BLaER1 treated with 17β-estradiol and CSF1 and Interleukin-3, amounts not matched to agents 10 nM and 100 nM (cell line): ENCODE data around the gene GALNT16.
"Not testable (repeated sequence)": the region's sequence is repeated elsewhere in the genome, so short reads cannot be mapped to it uniquely, and the experiment has no call there.

Experiments used
- H3K27ac ChIP-seq, 11 experiments: shearing (Covaris generic); formaldehyde crosslinking; 2 replicates each; pipeline ENCODE4 v1.8.1; 2022
- H3K27me3 ChIP-seq, 11 experiments: shearing (Covaris generic); formaldehyde crosslinking; 2 replicates each; pipeline ENCODE4 v1.8.1; 2022
- H3K36me3 ChIP-seq, 11 experiments: shearing (Covaris generic); formaldehyde crosslinking; 2 replicates each; pipeline ENCODE4 v1.8.1; 2022
- H3K4me1 ChIP-seq, 10 experiments: shearing (Covaris generic); formaldehyde crosslinking; 2 replicates each; pipeline ENCODE4 v1.8.1; 2022
- H3K4me2 ChIP-seq, 11 experiments: shearing (Covaris generic); formaldehyde crosslinking; 2 replicates each; pipeline ENCODE4 v1.8.1; 2022
- H3K4me3 ChIP-seq, 10 experiments: shearing (Covaris generic); formaldehyde crosslinking; 2 replicates each; pipeline ENCODE4 v1.8.1; 2022
- H3K9ac ChIP-seq, 11 experiments: shearing (Covaris generic); formaldehyde crosslinking; 2 replicates each; pipeline ENCODE4 v1.8.1; 2022
- H3K9me3 ChIP-seq, 11 experiments: shearing (Covaris generic); formaldehyde crosslinking; replicated peaks in 1 of 11; 2 replicates each; pipeline ENCODE4 v1.8.1; 2022
- H4K20me1 ChIP-seq, 11 experiments: shearing (Covaris generic); formaldehyde crosslinking; 2 replicates each; pipeline ENCODE4 v1.8.1; 2022
- Cebpa-rat ChIP-seq, 11 experiments: shearing (Covaris generic); IDR thresholded peaks; 2 replicates each; pipeline ENCODE4 v1.8.1; 2022

Gene GALNT16

DNA sequence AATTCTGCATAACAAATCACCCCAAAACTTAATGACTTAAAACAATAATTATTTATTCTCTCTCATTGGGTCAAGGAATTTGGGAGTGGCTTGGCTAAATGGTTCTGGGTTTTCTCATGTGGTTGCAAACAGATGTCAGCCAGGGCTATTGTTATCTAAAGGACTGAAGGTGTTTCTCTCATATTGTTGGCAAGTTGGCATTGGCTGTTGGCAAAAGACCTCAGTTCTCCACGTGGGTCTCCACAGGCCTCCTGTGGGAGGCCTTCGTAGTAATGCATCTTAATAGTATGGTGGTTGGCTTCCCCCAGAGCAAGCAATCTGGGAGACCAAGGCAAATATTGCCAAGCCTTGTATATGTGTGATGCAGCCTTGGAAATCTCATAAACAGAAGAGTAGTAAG lies 14.4 kb downstream of the GALNT16 start:
- H3K4me1 ChIP-seq: no peaks in the 10 kb centered on the region
- H3K9ac ChIP-seq: no peak overlapping the region
- no peak overlapping the region for H3K4me3 ChIP-seq
- no peak for TF ChIP-seq Cebpa-rat (IDR thresholded peaks at IDR 0.05)
- H4K20me1 ChIP-seq: no peaks in the 10 kb centered on the region
- H3K27me3 ChIP-seq: no peaks in the 10 kb centered on the region
- H3K36me3 ChIP-seq: no peaks in the 10 kb centered on the region
- no peak overlapping the region for H3K4me2 ChIP-seq
- H3K27ac ChIP-seq: no peak overlapping the region
- no peaks in the 10 kb centered on the region for H3K9me3 ChIP-seq

DNA sequence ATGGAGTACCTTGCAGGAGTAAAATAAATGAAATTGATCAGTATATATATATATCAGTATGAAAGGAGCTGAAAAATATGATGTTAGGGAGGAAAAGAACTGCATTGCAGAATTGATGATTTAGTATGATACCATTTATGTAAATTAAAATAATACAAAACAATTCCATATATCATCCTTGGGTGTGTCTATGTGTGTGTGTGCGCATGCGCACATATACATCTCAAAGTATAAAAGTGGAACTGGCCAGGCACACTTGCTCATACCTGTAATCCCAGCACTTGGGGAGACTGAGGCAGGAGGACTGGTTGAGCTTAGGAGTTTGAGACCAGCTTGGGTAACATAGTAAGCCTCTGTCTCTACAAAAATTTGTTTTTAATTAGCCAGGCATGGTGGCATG lies 15.4 kb downstream of the GALNT16 start:
- no peak for TF ChIP-seq Cebpa-rat (IDR thresholded peaks at IDR 0.05)
- Histone ChIP-seq H3K27me3 (no peaks in the 10 kb centered on the region), H3K4me3 (no peak overlapping the region), H3K27ac (no peak overlapping the region), H3K9ac (no peak overlapping the region), H3K4me2 (no peak overlapping the region), H3K36me3 (no peaks in the 10 kb centered on the region), H4K20me1 (no peaks in the 10 kb centered on the region), H3K4me1 (no peaks in the 10 kb centered on the region), H3K9me3 (no peaks in the 10 kb centered on the region)

DNA sequence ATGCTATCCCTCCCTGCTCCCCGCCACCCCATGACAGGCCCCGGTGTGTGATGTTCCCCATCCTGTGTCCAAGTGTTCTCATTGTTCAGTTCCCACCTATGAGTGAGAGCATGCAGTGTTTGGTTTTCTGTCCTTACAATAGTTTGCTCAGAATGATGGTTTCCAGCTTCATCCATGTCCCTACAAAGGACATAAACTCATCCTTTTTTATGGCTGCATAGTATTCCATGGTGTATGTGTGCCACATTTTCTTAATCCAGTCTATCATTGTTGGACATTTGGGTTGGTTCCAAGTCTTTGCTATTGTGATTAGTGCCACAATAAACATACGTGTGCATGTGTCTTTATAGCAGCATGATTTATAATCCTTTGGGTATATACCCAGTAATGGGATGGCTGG lies 17.4 kb downstream of the GALNT16 start:
- H3K27me3 ChIP-seq, H3K9ac ChIP-seq, H3K4me2 ChIP-seq, H3K4me3 ChIP-seq, H3K9me3 ChIP-seq, H3K36me3 ChIP-seq, H3K4me1 ChIP-seq, H4K20me1 ChIP-seq, H3K27ac ChIP-seq: not testable (repeated sequence)

DNA sequence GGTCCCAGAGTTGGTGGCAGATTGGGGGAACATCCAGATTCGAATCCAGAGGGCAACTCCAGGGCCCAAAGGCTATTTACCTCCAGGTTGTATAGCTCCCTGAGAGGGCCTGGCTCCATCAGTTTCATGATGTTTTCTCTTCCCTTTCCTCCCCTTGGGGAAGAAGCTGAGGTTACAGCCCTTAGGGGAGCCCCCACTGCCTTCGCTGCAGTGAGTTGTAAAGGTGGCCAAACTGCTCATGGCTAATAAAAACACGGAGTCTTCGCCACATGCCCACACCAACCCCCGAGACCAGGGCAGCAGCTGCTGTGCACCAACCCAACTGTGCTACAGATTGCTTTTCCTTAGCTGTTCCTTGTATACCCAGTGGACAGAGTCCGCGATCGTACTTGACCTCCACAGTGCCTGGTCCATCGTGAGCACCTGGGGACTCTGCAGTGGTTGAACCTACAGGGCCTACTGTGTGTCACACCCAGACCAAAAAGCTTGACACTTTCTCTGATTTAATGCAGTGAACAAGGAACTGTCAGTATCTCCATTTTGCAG lies 20.9 kb downstream of the GALNT16 start:
- TF ChIP-seq Cebpa-rat (IDR thresholded peaks at IDR 0.05): no peak
- Histone ChIP-seq H3K4me2 (no peak overlapping the region), H3K36me3 (no peaks in the 10 kb centered on the region)

DNA sequence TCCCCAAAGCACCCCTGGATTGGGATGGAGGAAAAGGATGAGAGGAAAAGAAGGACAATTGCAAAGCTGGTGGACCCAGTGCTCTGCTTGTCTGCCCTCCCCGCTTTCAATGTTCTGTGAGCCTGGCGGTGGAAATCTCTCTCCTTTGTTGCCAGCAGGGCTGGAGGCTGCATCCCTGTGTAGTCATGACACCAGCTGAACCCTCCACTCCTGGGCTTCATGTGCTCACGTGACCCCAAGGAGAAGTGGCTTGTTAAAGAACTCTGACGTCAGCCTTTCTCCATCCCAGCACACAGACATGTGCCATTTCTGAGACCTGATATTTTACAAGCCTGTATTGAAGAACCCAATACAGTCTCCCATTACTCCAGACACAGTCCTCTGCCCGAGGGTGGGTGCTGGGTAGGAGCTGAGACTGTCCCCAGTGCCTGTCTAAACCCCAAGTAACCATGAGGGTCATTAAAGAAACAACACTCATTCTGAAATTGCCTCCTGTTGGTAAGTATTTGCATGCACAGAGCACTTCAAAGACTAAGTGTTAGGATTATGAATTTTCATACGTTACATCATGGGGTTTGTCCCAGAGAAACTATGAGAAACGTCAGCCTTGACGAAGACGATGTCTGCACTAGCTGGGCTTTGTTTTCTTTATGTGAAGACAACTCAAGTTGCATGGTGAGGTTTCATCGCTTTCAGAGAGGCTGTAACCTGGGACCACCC lies 21.7 kb downstream of the GALNT16 start:
- no peaks in the 10 kb centered on the region for H3K27me3 ChIP-seq
- H3K4me2 ChIP-seq: no peak overlapping the region
- H3K9ac ChIP-seq: no peak overlapping the region
- H3K4me1 ChIP-seq: no peaks in the 10 kb centered on the region
- no peak overlapping the region for H3K27ac ChIP-seq
- H3K9me3 ChIP-seq: no peaks in the 10 kb centered on the region
- no peak overlapping the region for H3K4me3 ChIP-seq
- no peaks in the 10 kb centered on the region for H4K20me1 ChIP-seq
- no peak for TF ChIP-seq Cebpa-rat (IDR thresholded peaks at IDR 0.05)
- H3K36me3 ChIP-seq: no peaks in the 10 kb centered on the region

More for the DNA sequence above, 20.9 kb downstream of the GALNT16 start:
- Histone ChIP-seq H4K20me1 (no peaks in the 10 kb centered on the region), H3K27ac (no peak overlapping the region), H3K4me1 (no peaks in the 10 kb centered on the region), H3K9ac (no peak overlapping the region), H3K4me3 (no peak overlapping the region), H3K9me3 (no peaks in the 10 kb centered on the region), H3K27me3 (no peaks in the 10 kb centered on the region)

DNA sequence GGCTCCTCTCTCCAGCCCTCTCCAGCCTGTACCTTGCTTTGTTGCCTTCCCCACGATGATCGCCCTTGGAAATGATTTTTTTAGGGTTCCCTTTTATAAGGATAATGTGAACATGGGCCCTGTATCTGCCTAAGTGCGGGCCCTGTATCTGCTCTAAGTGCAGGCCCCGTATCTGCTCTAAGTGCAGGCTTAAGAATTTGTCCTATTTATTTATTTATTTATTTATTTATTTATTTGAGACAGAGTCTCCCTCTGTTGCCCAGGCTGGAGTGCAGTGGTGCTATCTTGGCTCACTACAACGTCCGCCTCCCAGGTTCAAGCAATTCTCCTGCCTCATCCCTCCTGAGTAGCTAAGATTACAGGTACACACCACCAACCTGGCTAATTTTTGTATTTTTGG lies 22.5 kb downstream of the GALNT16 start:
- Histone ChIP-seq H3K36me3 (no peaks in the 10 kb centered on the region), H3K27ac (no peak overlapping the region), H3K9ac (no peak overlapping the region), H3K9me3 (no peaks in the 10 kb centered on the region), H3K27me3 (no peaks in the 10 kb centered on the region), H4K20me1 (no peaks in the 10 kb centered on the region), H3K4me1 (no peaks in the 10 kb centered on the region), H3K4me3 (no peak overlapping the region), H3K4me2 (no peak overlapping the region)
- TF ChIP-seq Cebpa-rat (IDR thresholded peaks at IDR 0.05): no peak

DNA sequence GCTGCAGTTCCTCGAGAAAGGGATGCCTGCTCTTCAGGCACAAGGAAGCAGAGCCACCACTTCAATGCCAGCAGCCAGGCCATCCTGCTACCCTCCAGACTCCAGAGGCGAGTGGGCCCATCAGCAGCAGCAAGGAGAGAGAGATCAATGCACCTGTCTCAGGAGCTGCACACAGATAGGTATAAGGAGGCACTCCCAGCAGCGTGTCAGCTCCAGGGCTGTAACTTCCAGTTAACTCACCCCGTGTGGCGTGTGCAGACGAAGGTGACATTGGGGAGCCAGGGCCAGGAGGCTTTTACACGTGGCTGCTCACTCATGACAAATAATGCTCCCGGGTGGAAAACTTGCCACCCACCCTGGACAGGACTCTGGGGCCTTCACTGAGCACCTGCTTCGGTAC lies 24.2 kb downstream of the GALNT16 start:
- Histone ChIP-seq H3K4me3 (no peak overlapping the region), H3K4me1 (no peaks in the 10 kb centered on the region), H3K27me3 (no peaks in the 10 kb centered on the region), H3K9me3 (no peaks in the 10 kb centered on the region), H3K4me2 (no peak overlapping the region), H4K20me1 (no peaks in the 10 kb centered on the region), H3K27ac (no peak overlapping the region), H3K9ac (no peak overlapping the region), H3K36me3 (no peaks in the 10 kb centered on the region)
- no peak for TF ChIP-seq Cebpa-rat (IDR thresholded peaks at IDR 0.05)

DNA sequence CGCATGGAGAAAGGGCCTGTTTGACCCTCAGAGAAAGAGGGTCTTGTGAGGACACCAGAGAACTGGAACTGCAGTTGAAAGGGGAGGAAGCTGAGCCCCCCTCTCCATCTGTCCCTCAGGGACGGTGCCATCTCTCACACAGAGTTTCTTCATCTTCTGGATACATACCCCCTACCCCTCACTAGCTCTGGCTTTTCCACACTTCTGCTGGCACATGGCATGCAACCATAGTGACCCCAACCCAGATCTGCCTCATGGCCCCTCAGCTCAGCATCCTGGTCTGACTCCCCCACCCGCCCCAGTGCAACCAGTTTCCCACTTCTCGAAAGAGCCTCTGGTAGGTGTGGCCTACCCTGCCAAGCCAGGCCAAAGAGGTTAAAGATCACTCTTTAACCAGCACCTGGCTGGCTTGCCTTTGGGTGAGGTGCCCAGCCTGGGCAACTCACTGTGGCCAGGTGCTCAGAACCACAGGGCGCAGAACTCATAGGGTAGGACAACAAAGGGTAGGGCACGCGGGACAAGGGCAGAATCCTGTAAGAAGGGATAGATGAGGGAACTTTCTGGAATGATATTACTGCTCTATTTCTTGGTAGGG lies 25.8 kb downstream of the GALNT16 start:
- no peak overlapping the region for H3K9ac ChIP-seq
- no peaks in the 10 kb centered on the region for H4K20me1 ChIP-seq
- TF ChIP-seq Cebpa-rat (IDR thresholded peaks at IDR 0.05): no peak
- H3K4me1 ChIP-seq: no peaks in the 10 kb centered on the region
- H3K36me3 ChIP-seq: no peaks in the 10 kb centered on the region
- H3K9me3 ChIP-seq: no peaks in the 10 kb centered on the region
- H3K4me2 ChIP-seq: no peak overlapping the region
- H3K4me3 ChIP-seq: no peak overlapping the region
- H3K27me3 ChIP-seq: no peaks in the 10 kb centered on the region
- H3K27ac ChIP-seq: no peak overlapping the region

DNA sequence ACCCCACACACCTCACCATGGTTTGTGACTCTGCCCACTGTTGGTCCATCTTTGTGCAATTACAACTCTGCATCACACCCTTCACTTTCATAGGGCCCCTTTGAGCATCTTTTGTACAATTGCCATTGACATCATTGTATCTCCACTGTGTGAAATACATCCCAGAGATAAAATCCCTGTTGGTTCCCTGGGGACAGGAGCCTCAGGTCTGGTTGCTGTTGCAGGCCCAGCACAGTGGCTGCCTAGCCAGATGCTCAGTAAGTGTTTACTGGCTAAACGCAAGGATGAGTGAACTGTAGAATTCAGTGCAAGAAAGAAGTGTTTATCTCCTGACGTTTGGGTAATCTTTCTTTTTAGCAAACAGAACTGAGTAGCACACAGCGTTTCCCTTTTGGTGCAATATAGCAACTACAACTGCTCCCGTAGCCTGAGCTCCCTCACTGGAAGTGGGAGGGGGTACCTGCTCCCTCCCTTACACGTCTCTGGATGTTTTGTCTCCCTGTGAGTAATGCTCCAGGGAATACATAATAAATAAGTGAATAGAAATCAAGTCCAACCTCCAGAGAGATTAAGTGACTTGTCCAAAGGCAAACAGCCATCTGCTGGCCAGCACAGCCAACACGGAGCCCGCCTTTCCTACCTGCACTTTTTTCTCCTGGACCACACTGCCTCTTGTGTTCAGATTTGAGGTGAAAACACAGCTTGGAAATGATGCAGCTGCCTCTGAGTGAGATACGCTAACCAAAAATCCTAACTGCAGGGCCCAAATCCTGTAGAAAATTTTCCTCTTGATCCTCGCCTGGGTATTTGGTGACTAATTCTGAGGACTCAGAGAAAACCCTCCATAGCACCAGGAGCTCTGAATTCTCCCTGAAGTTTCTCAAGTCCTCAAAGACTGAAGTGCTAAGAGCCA lies 27.4 kb downstream of the GALNT16 start:
- no peaks in the 10 kb centered on the region for H3K4me1 ChIP-seq
- H3K27ac ChIP-seq: no peak overlapping the region
- no peak overlapping the region for H3K4me3 ChIP-seq
- H3K9me3 ChIP-seq: no peaks in the 10 kb centered on the region
- no peak for TF ChIP-seq Cebpa-rat (IDR thresholded peaks at IDR 0.05)
- no peak overlapping the region for H3K4me2 ChIP-seq
- no peaks in the 10 kb centered on the region for H4K20me1 ChIP-seq
- no peaks in the 10 kb centered on the region for H3K27me3 ChIP-seq
- H3K9ac ChIP-seq: no peak overlapping the region
- H3K36me3 ChIP-seq: no peaks in the 10 kb centered on the region
